Tibial nerve (tissue), 4 donors: ENCODE results near the gene EPB41L4A. TPM values are rescaled to one million over a fixed set of nuclear protein-coding genes. Genes with fewer than 3 reads are reported as not detected.

Experiments used
- DNase-seq, 2 donors: peaks; one replicate each; pipeline ENCODE4 v3.0.0-alpha.2; 2019; ENCODE audit warnings: low spot score in 2 of 2
- H3K27ac ChIP-seq, 4 donors: fragments of 200-600 bp; sonication (generic) in 3 of 4; one replicate each; pipeline ENCODE4 v1.5.1; 2017 to 2019; ENCODE audit warnings: mild to moderate bottlenecking in 1 of 4
- H3K27me3 ChIP-seq, 2 donors: fragments of 200-600 bp; sonication (generic) in 1 of 2; one replicate each; pipeline versions ENCODE4 v1.5.1 to v1.6.0; 2017 to 2019
- H3K36me3 ChIP-seq, 3 donors: fragments of 200-600 bp; sonication (generic); one replicate each; pipeline ENCODE4 v1.5.1; 2018 to 2019
- H3K4me1 ChIP-seq, 4 donors: fragments of 200-600 bp; sonication (generic) in 3 of 4; one replicate each; pipeline ENCODE4 v1.5.1; 2017 to 2019
- H3K4me3 ChIP-seq, 4 donors: fragments of 200-600 bp; sonication (generic) in 3 of 4; one replicate each; pipeline ENCODE4 v1.5.1; 2017 to 2019; ENCODE audit warnings: mild to moderate bottlenecking in 1 of 4, moderate library complexity in 1 of 4
- H3K9me3 ChIP-seq, 4 donors: fragments of 200-600 bp; sonication (generic) in 3 of 4; one replicate each; pipeline ENCODE4 v1.5.1; 2017 to 2019
- CTCF ChIP-seq, 5 experiments: fragments of 200-600 bp in 3 of 5; fragments of 450-650 bp in 2 of 5; sonication (generic) in 3 of 5; IDR thresholded peaks; one replicate each; pipeline ENCODE4 v1.5.1; 2016 to 2019; ENCODE audit warnings: antibody characterized with exemption in 5 of 5, mild to moderate bottlenecking in 3 of 5, moderate library complexity in 2 of 5
- EP300 ChIP-seq, 2 donors: sonication (generic); formaldehyde crosslinking; IDR thresholded peaks; one replicate each; pipeline ENCODE4 v1.6.1; 2017; ENCODE audit warnings: antibody characterized with exemption in 2 of 2, mild to moderate bottlenecking in 1 of 2
- POLR2A ChIP-seq, 2 donors: fragments of 450-650 bp; IDR thresholded peaks; one replicate each; pipeline ENCODE4 v1.6.1; 2017; ENCODE audit warnings: antibody characterized with exemption in 2 of 2, mild to moderate bottlenecking in 2 of 2, moderate library complexity in 2 of 2
- WGBS, 2 donors: methylation state at CpG; one replicate each; pipeline ENCODE4 v1.1.5; 2018; 5-methylcytosine and 5-hydroxymethylcytosine counted together
- total RNA-seq, 4 donors: library from RNA; depleted of rRNA; stranded (reverse); fragments of >200 nt; gene quantifications; one replicate each; pipeline ENCODE4 v1.1.0, GENCODE V29; 2016

Gene EPB41L4A
- total RNA-seq, 4 donors from 2014 or later: 10.6 to 38.1 (median 14.4) TPM

- TF ChIP-seq EP300 (IDR thresholded peaks at IDR 0.05): peak in 1 of 2 donors; percentile 42
- TF ChIP-seq CTCF (IDR thresholded peaks at IDR 0.05): no peak
- WGBS, 2 donors: 55 to 65% methylated on average over 9 of the region's 9 CpGs
- H3K27ac ChIP-seq: peak overlapping the region in 2 of 4 donors; percentile 42 to 51
Measured at GRCh38 chr5:112253478-112254250, 165.4 kb downstream of the EPB41L4A start.

GRCh38 chr5:112250551-112250950 lies 168.5 kb downstream of the EPB41L4A start:
- no peaks in the 10 kb centered on the region for H3K4me1 ChIP-seq
- no peak for DNase-seq
- H3K27ac ChIP-seq: no peak overlapping the region
- H3K36me3 ChIP-seq: no peaks in the 10 kb centered on the region
- H3K4me3 ChIP-seq: no peak overlapping the region
- TF ChIP-seq EP300 (IDR thresholded peaks at IDR 0.05): no peak
- no peak for TF ChIP-seq CTCF (IDR thresholded peaks at IDR 0.05)
- H3K9me3 ChIP-seq: no peaks in the 10 kb centered on the region
- 89 to 94% methylated on average over 2 of the region's 2 CpGs for WGBS, 2 donors
- H3K27me3 ChIP-seq: no peaks in the 10 kb centered on the region

More at GRCh38 chr5:112253478-112254250, 165.4 kb downstream of the EPB41L4A start:
- Histone ChIP-seq H3K4me1 (no peaks in the 10 kb centered on the region), H3K9me3 (no peaks in the 10 kb centered on the region), H3K27me3 (no peaks in the 10 kb centered on the region), H3K36me3 (no peaks in the 10 kb centered on the region), H3K4me3 (no peak overlapping the region)
- DNase-seq: peak in 1 of 2 donors; percentile 7

- H3K9me3 ChIP-seq: no peaks in the 10 kb centered on the region
- no peaks in the 10 kb centered on the region for H3K4me1 ChIP-seq
- H3K27me3 ChIP-seq: no peaks in the 10 kb centered on the region
- no peak overlapping the region for H3K4me3 ChIP-seq
- no peak overlapping the region for H3K27ac ChIP-seq
- WGBS, 2 donors: 66 to 69% methylated on average over 2 of the region's 2 CpGs
- TF ChIP-seq CTCF (IDR thresholded peaks at IDR 0.05): no peak
- no peak for TF ChIP-seq POLR2A (IDR thresholded peaks at IDR 0.05)
- TF ChIP-seq EP300 (IDR thresholded peaks at IDR 0.05): no peak
- peaks cover 0 to 5% (median 0%) of the 10 kb centered on the region in 3 donors for H3K36me3 ChIP-seq
- no peak for DNase-seq
Measured at GRCh38 chr5:112248623-112249022, 170.5 kb downstream of the EPB41L4A start.

- no peaks in the 10 kb centered on the region for H3K27me3 ChIP-seq
- no peaks in the 10 kb centered on the region for H3K9me3 ChIP-seq
- TF ChIP-seq CTCF (IDR thresholded peaks at IDR 0.05) (no peak), EP300 (IDR thresholded peaks at IDR 0.05) (no peak), POLR2A (IDR thresholded peaks at IDR 0.05) (no peak)
- no peak for DNase-seq
- H3K4me1 ChIP-seq: no peaks in the 10 kb centered on the region
- H3K27ac ChIP-seq: no peak overlapping the region
- H3K36me3 ChIP-seq: peaks cover 0 to 5% (median 0%) of the 10 kb centered on the region in 3 donors
- H3K4me3 ChIP-seq: no peak overlapping the region
Measured at GRCh38 chr5:112247960-112248359, 171.1 kb downstream of the EPB41L4A start.

- TF ChIP-seq EP300 (IDR thresholded peaks at IDR 0.05) (no peak), POLR2A (IDR thresholded peaks at IDR 0.05) (no peak), CTCF (IDR thresholded peaks at IDR 0.05) (no peak)
- no peaks in the 10 kb centered on the region for H3K9me3 ChIP-seq
- WGBS, 2 donors: 67 to 69% methylated on average over 5 of the region's 5 CpGs
Measured at GRCh38 chr5:112245656-112246055, 173.4 kb downstream of the EPB41L4A start.

More at GRCh38 chr5:112245656-112246055, 173.4 kb downstream of the EPB41L4A start:
- Histone ChIP-seq H3K27ac (no peak overlapping the region), H3K27me3 (no peaks in the 10 kb centered on the region), H3K4me3 (no peak overlapping the region), H3K4me1 (no peaks in the 10 kb centered on the region), H3K36me3 (peaks cover 0 to 5% (median 0%) of the 10 kb centered on the region in 3 donors)
- DNase-seq: no peak
